ENCODE measurements around the gene PRKD1. TPM values are rescaled to one million over a fixed set of nuclear protein-coding genes. Genes with fewer than 3 reads are reported as not detected.

The PRKD1 gene
- total RNA-seq, 1 experiment from 2014 or later, result 1.2 TPM

GRCh38 chr14:29925736-29926135 is 1.9 kb downstream of the PRKD1 start:
- intact Hi-C loops (cut with micrococcal nuclease), result loop anchor here (10.0 kb wide), 1 partner anchor 289 kb away; no protein-coding TSS in a partner anchor
- no peak for ATAC-seq
- ChIA-PET POLR2A (ENCODE audit: unreplicated experiment) (no interaction called here), CTCF (interaction anchor here (0.6 kb wide), 1 partner anchor 882 kb away, joined by 3 read pairs; no protein-coding TSS in a partner anchor)
- no peaks in the 10 kb centered on the region for H4K20me1 ChIP-seq (ENCODE audit: low read length)
- H3K9me2 ChIP-seq (replicated peaks; ENCODE audit: low read length), result no peaks in the 10 kb centered on the region
- H3K9me3 ChIP-seq (ENCODE audit: low read length), result no peaks in the 10 kb centered on the region
- H3K36me3 ChIP-seq (ENCODE audit: low read depth, low read length), result no peaks in the 10 kb centered on the region
- no peak for DNase-seq
- peaks cover 18% of the 10 kb centered on the region for H3K4me1 ChIP-seq (ENCODE audit: insufficient read depth, low read length)
- BruUV-seq (replicated peaks), result no TSS peak
- H3K27me3 ChIP-seq (ENCODE audit: low read length), result no peaks in the 10 kb centered on the region
- no peak overlapping the region for H3K27ac ChIP-seq (ENCODE audit: low read length)
- H3K4me2 ChIP-seq (ENCODE audit: low read length), result peak overlapping the region; percentile 98
- H3K4me3 ChIP-seq (ENCODE audit: low read length), result peak overlapping the region; percentile 74; the same call in 1 of the 2 replicates
- H2AFZ ChIP-seq (ENCODE audit: low read length), result no peak overlapping the region
- H3F3A ChIP-seq (ENCODE audit: low read length, unreplicated experiment), result no peaks in the 10 kb centered on the region
- TF ChIP-seq CTCF (conservative IDR thresholded peaks at IDR 0.05; ENCODE audit: low read depth, low read length) (no peak), EZH2phosphoT487 (IDR thresholded peaks at IDR 0.05; ENCODE audit: borderline replicate concordance, low read length) (no peak), EZH2 (IDR thresholded peaks at IDR 0.05; ENCODE audit: low read length, unreplicated experiment) (no peak)
- H3K79me2 ChIP-seq (ENCODE audit: low read length), result no peaks in the 10 kb centered on the region
- H3K9ac ChIP-seq (ENCODE audit: low read length), result no peak overlapping the region

GRCh38 chr14:29925101-29925722 is 2.4 kb downstream of the PRKD1 start:
- Histone ChIP-seq H3K4me3 (ENCODE audit: low read length) (no peak overlapping the region), H3K27me3 (ENCODE audit: low read length) (no peaks in the 10 kb centered on the region), H3K27ac (ENCODE audit: low read length) (no peak overlapping the region), H3K4me2 (ENCODE audit: low read length) (no peak overlapping the region), H3K36me3 (ENCODE audit: low read depth, low read length) (no peaks in the 10 kb centered on the region), H3K79me2 (ENCODE audit: low read length) (no peaks in the 10 kb centered on the region), H4K20me1 (ENCODE audit: low read length) (no peaks in the 10 kb centered on the region), H2AFZ (ENCODE audit: low read length) (no peak overlapping the region), H3F3A (ENCODE audit: low read length, unreplicated experiment) (no peaks in the 10 kb centered on the region), H3K9me3 (ENCODE audit: low read length) (no peaks in the 10 kb centered on the region), H3K4me1 (ENCODE audit: insufficient read depth, low read length) (peaks cover 14% of the 10 kb centered on the region), H3K9ac (ENCODE audit: low read length) (no peak overlapping the region), H3K9me2 (replicated peaks; ENCODE audit: low read length) (no peaks in the 10 kb centered on the region)
- ATAC-seq (no peak), DNase-seq (no peak)
- ChIA-PET POLR2A (ENCODE audit: unreplicated experiment) (no interaction called here), CTCF (interaction anchor here (0.5 to 0.6 kb wide), 2 partner anchors 376 to 882 kb away, joined by 3 read pairs; no protein-coding TSS in a partner anchor)
- intact Hi-C loops (cut with micrococcal nuclease), result loop anchor here (10.0 kb wide), 1 partner anchor 290 kb away; no protein-coding TSS in a partner anchor
- TF ChIP-seq EZH2 (IDR thresholded peaks at IDR 0.05; ENCODE audit: low read length, unreplicated experiment) (no peak), EZH2phosphoT487 (IDR thresholded peaks at IDR 0.05; ENCODE audit: borderline replicate concordance, low read length) (no peak), CTCF (conservative IDR thresholded peaks at IDR 0.05; ENCODE audit: low read depth, low read length) (no peak)
- TSS peak; percentile 41 for BruUV-seq (replicated peaks)

GRCh38 chr14:29919845-29920244 is 7.8 kb downstream of the PRKD1 start:
- no peak overlapping the region for H3K4me2 ChIP-seq (ENCODE audit: low read length)
- no peak for DNase-seq
- TF ChIP-seq EZH2 (IDR thresholded peaks at IDR 0.05; ENCODE audit: low read length, unreplicated experiment) (no peak), EZH2phosphoT487 (IDR thresholded peaks at IDR 0.05; ENCODE audit: borderline replicate concordance, low read length) (no peak), CTCF (conservative IDR thresholded peaks at IDR 0.05; ENCODE audit: low read depth, low read length) (no peak)
- H3K9ac ChIP-seq (ENCODE audit: low read length), result no peak overlapping the region
- H2AFZ ChIP-seq (ENCODE audit: low read length), result no peak overlapping the region
- CTCF ChIA-PET, result no interaction called here
- no peaks in the 10 kb centered on the region for H3K27me3 ChIP-seq (ENCODE audit: low read length)
- no peaks in the 10 kb centered on the region for H3K9me2 ChIP-seq (replicated peaks; ENCODE audit: low read length)
- BruUV-seq (replicated peaks), result no TSS peak
- no peaks in the 10 kb centered on the region for H3K9me3 ChIP-seq (ENCODE audit: low read length)
- H3K36me3 ChIP-seq (ENCODE audit: low read depth, low read length), result no peaks in the 10 kb centered on the region
- ATAC-seq, result no peak
- no peaks in the 10 kb centered on the region for H3F3A ChIP-seq (ENCODE audit: low read length, unreplicated experiment)
- H3K4me1 ChIP-seq (ENCODE audit: insufficient read depth, low read length), result no peaks in the 10 kb centered on the region
- intact Hi-C loops (cut with micrococcal nuclease), result loop anchor here (10.0 kb wide), 1 partner anchor 295 kb away; no protein-coding TSS in a partner anchor
- POLR2A ChIA-PET (ENCODE audit: unreplicated experiment), result no interaction called here
- H3K27ac ChIP-seq (ENCODE audit: low read length), result no peak overlapping the region
- no peak overlapping the region for H3K4me3 ChIP-seq (ENCODE audit: low read length)
- H3K79me2 ChIP-seq (ENCODE audit: low read length), result no peaks in the 10 kb centered on the region
- H4K20me1 ChIP-seq (ENCODE audit: low read length), result no peaks in the 10 kb centered on the region
